ENCODE measurements around the gene ITGAV.

GRCh38 chr2:186624276-186624675 is 34.4 kb downstream of the ITGAV start:
- TF ChIP-seq POLR2A (IDR thresholded peaks at IDR 0.05; ENCODE audit: low read depth, low read length) (no peak), TAF1 (IDR thresholded peaks at IDR 0.05; ENCODE audit: low read depth, low read length) (no peak)
